IPS DF 19.7 (cell line): Measurements from ENCODE around the gene SBK2.
"Not testable (repeated sequence)": the region's sequence is repeated elsewhere in the genome, so short reads cannot be mapped to it uniquely, and the experiment has no call there.

Experiments
- DNase-seq: peaks from one replicate; pipeline ENCODE4 v3.0.0-alpha.2; 2013; ENCODE audit warnings: low read depth, low spot score

Gene SBK2

GRCh38 chr19:55536951-55537740, at the start of gene SBK2:
Gene SBK2 (minus strand): TSS chr19:55537133. CDS start chr19:55536294, 839 bp downstream.
- no peak for DNase-seq

GRCh38 chr19:55585658-55586339, 48.9 kb upstream of the SBK2 start:
- no peak for DNase-seq

GRCh38 chr19:55584871-55585270, 47.9 kb upstream of the SBK2 start:
- DNase-seq: no peak

- DNase-seq: not testable (repeated sequence)
Observed at GRCh38 chr19:55583897-55584296, 47.0 kb upstream of the SBK2 start.

GRCh38 chr19:55582284-55582683, 45.4 kb upstream of the SBK2 start:
- DNase-seq: not testable (repeated sequence)

GRCh38 chr19:55581823-55582223, 44.9 kb upstream of the SBK2 start:
- DNase-seq: no peak

GRCh38 chr19:55581145-55581822, 44.4 kb upstream of the SBK2 start:
- DNase-seq: no peak

- no peak for DNase-seq
Observed at GRCh38 chr19:55580628-55581144, 43.8 kb upstream of the SBK2 start, which contains the start of gene ZNF579. Gene ZNF579 (minus strand): TSS chr19:55580848. CDS start chr19:55579639, 1,209 bp downstream.

- no peak for DNase-seq
Observed at GRCh38 chr19:55579766-55580621, 43.1 kb upstream of the SBK2 start.

GRCh38 chr19:55578761-55579747, 42.1 kb upstream of the SBK2 start:
- DNase-seq: no peak

- no peak for DNase-seq
Observed at GRCh38 chr19:55578031-55578760, 41.3 kb upstream of the SBK2 start.

GRCh38 chr19:55576746-55577145, 39.8 kb upstream of the SBK2 start:
- DNase-seq: no peak

- not testable (repeated sequence) for DNase-seq
Observed at GRCh38 chr19:55573929-55574328, 37.0 kb upstream of the SBK2 start.

GRCh38 chr19:55569477-55569876, 32.5 kb upstream of the SBK2 start:
- not testable (repeated sequence) for DNase-seq

- no peak for DNase-seq
Observed at GRCh38 chr19:55567708-55568328, 30.9 kb upstream of the SBK2 start.

GRCh38 chr19:55566823-55567222, 29.9 kb upstream of the SBK2 start:
- DNase-seq: no peak

GRCh38 chr19:55563261-55563690, 26.3 kb upstream of the SBK2 start:
- no peak for DNase-seq

- DNase-seq: no peak
Observed at GRCh38 chr19:55559684-55560083, 22.8 kb upstream of the SBK2 start.

- DNase-seq: no peak
Observed at GRCh38 chr19:55554741-55555152, 17.8 kb upstream of the SBK2 start.
